Endothelial cell of umbilical vein (primary cell): Measurements from ENCODE around the gene NCK2.

Source experiments
- CTCF ChIP-seq, 2 donors: IDR thresholded peaks; 1 replicate in 1 of 2; 2 replicates in 1 of 2; pipeline ENCODE4 v1.5.1; 2011; ENCODE audit warnings: low read length in 2 of 2, mild to moderate bottlenecking in 2 of 2, moderate library complexity in 2 of 2, control low read depth in 1 of 2, inconsistent platforms in 1 of 2, low read depth in 1 of 2; ENCODE audit not compliant: insufficient read depth in 1 of 2; ENCODE audit errors: extremely low read depth in 1 of 2
- MYC ChIP-seq: IDR thresholded peaks from one replicate; pipeline ENCODE4 v1.6.1; 2011; ENCODE audit warnings: mild to moderate bottlenecking, low read depth, low read length

DNA sequence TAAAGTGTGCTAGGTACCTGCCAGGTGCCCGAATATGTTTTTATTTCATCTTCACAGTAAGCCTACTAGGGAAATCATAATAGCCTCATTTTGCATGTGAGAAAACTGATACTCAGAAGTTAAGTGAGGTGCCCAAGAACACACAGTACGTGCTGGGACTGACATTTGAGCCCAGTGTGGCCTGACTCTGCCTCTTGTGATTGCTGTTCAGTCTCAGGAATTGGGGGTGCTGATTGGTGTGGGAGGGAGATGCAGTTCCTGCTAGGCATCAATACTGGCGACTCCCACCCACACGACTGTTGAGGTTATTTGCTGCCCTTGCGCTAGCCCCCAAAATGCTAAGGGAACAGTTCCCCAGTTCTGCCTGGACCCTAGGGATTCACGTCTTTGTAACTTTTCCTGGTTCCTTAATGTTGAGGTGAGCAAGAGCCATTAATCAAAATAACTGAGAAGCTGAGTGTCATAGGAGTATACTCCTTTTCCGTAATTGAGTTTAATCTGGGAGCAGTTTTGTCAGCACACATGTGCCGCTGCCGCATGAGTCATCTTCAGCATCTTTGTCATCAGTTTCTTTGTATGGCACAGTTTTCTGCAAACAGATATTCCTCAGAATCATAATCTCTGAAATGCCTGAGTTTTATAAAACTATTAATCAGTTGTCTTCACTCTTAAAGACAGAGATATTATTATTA lies 120.7 kb downstream of the NCK2 start:
- TF ChIP-seq MYC (no peak), CTCF (IDR thresholded peaks at IDR 0.05; ENCODE audit: extremely low read depth in 1 of 2, insufficient read depth in 1 of 2, low read depth in 1 of 2, low read length in 2 of 2) (no peak)
